Subcutaneous abdominal adipose tissue (tissue), 5 donors: ENCODE results near the gene AKT2.

Experiments
- H3K27ac ChIP-seq: one replicate; pipeline ENCODE4 v1.7.0; 2013; ENCODE audit warnings: low read depth, mild to moderate bottlenecking, inconsistent platforms, low read length, moderate library complexity
- H3K27me3 ChIP-seq, 5 donors: one replicate each; pipeline ENCODE4 v1.7.0; 2013; ENCODE audit warnings: low read length in 5 of 5, inconsistent platforms in 1 of 5; ENCODE audit not compliant: control insufficient read depth in 5 of 5, insufficient read depth in 4 of 5
- H3K36me3 ChIP-seq, 5 donors: one replicate each; pipeline ENCODE4 v1.7.0; 2013; ENCODE audit warnings: low read length in 5 of 5; ENCODE audit not compliant: control insufficient read depth in 5 of 5, insufficient read depth in 5 of 5
- H3K4me1 ChIP-seq, 5 donors: one replicate each; pipeline ENCODE4 v1.7.0; 2013; ENCODE audit warnings: low read length in 5 of 5, mild to moderate bottlenecking in 3 of 5, moderate library complexity in 1 of 5; ENCODE audit not compliant: control insufficient read depth in 5 of 5, insufficient read depth in 5 of 5
- H3K4me3 ChIP-seq, 5 donors: one replicate each; pipeline ENCODE4 v1.7.0; 2013; ENCODE audit warnings: low read length in 5 of 5, low read depth in 1 of 5
- H3K9ac ChIP-seq, 5 donors: one replicate each; pipeline ENCODE4 v1.7.0; 2013; ENCODE audit warnings: low read length in 5 of 5, mild to moderate bottlenecking in 4 of 5, moderate library complexity in 3 of 5
- H3K9me3 ChIP-seq, 5 donors: one replicate each; pipeline ENCODE4 v1.7.0; 2013; ENCODE audit warnings: low read length in 5 of 5; ENCODE audit not compliant: control insufficient read depth in 5 of 5
- donor health status: healthy.
- donor health status: healthy.
- donor health status: healthy.
- donor health status: healthy.
- donor health status: healthy.

Gene AKT2

DNA sequence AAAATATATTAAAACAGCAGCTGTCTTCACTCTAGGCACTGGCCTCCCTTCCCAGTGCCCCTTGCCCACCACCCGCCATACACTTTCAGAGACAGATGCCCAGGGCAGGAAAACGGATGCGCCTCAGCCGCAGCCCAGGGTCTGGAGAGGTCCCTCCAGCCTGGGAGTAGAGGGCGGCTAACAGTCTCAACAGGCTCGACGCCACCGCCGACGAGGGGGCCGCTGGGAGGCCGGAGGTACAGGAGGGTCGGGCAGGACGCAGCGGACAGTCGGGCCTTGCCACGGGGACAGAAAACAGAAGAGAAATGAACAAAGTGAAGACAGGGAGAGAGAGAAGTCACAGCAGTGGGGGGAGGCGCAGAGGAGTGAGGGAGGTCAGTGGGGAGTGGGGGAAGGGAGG is 35.9 kb upstream of the AKT2 start:
- no peaks in the 10 kb centered on the region for H3K4me1 ChIP-seq
- H3K9me3 ChIP-seq: no peaks in the 10 kb centered on the region
- H3K36me3 ChIP-seq: peaks cover 0 to 90% (median 63%) of the 10 kb centered on the region in 5 donors
- H3K27me3 ChIP-seq: no peaks in the 10 kb centered on the region
- no peak overlapping the region for H3K4me3 ChIP-seq
- no peak overlapping the region for H3K9ac ChIP-seq
- H3K27ac ChIP-seq: no peak overlapping the region

DNA sequence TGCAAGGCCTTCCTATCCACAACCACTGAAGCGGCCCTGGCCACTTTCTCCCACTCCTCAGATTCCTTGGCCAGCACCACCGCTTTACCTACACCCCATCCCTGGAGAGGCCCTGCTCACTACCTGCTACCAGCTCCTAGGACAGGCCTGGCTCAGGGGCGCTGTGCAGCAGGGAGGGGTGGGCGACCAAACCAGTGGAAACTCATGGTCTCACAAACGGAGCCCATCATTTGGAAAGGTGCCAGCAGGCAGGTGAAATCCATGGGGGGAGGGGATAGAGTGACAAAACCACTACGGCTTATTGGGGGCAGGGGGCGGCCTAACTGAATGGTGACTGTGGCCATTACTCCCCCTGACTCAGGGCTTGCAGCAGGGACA is 35.4 kb upstream of the AKT2 start:
- H3K9me3 ChIP-seq: no peaks in the 10 kb centered on the region
- H3K36me3 ChIP-seq: peaks cover 0 to 86% (median 58%) of the 10 kb centered on the region in 5 donors

DNA sequence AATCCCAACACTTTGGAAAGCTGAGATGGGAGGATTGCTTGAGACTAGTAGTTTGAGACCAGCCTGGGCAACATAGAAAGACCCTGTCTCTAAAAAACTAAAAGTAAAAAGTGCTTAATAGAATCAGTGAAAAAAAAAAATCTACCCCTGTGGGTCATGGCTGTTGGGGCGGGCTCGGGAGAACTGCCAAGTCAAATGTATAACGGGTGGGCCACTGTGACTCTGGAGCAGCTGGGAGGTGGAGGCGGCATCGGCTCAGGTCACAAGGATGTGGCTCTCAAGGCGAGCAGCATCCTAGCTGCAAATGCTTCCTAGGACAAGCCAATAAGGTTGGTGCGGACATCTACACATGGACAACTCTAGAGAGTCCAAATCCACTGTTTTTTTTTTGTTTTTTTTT is 32.2 kb upstream of the AKT2 start:
- H3K27me3 ChIP-seq: no peaks in the 10 kb centered on the region
- no peak overlapping the region for H3K27ac ChIP-seq
- H3K9ac ChIP-seq: no peak overlapping the region
- H3K9me3 ChIP-seq: no peaks in the 10 kb centered on the region
- H3K4me3 ChIP-seq: no peak overlapping the region
- H3K4me1 ChIP-seq: no peaks in the 10 kb centered on the region
- peaks cover 0 to 54% (median 28%) of the 10 kb centered on the region in 5 donors for H3K36me3 ChIP-seq

More for the DNA sequence above, 35.4 kb upstream of the AKT2 start:
- no peaks in the 10 kb centered on the region for H3K4me1 ChIP-seq
- no peaks in the 10 kb centered on the region for H3K27me3 ChIP-seq
- H3K27ac ChIP-seq: no peak overlapping the region
- no peak overlapping the region for H3K4me3 ChIP-seq
- no peak overlapping the region for H3K9ac ChIP-seq

DNA sequence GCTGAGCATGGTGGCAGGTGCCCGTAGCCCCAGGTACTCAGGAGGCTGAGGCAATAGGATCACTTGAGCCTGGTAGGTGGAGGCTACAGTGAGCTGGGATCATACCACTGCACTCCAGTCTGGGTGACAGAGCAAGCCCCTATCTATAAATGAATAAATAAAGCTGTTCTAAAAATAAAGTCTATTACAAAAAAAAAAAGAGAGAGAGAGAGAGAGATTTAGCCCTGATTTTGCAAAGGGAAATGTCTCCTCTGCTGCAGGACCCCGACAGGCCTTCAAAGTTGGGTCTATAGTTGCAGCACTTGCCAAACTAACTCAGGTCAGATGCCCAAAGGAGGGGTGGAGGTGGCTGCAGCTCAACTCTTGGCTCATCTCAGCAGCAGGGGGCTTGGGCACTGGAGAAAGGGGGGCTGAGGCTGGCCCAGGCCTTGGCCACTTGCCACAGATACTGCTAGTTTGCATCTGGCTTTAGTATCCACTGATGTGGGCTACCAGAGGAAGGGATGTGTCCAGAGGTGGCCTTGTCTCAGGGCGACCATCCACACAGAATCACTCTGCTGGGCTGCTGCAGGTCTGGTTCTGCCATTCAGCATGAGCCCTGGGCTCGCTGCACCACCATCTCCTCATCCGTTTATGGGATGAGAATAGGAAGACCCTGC is 30.8 kb upstream of the AKT2 start:
- Histone ChIP-seq H3K4me1 (no peaks in the 10 kb centered on the region), H3K36me3 (peaks cover 0 to 40% (median 14%) of the 10 kb centered on the region in 5 donors), H3K9me3 (no peaks in the 10 kb centered on the region), H3K4me3 (no peak overlapping the region), H3K9ac (no peak overlapping the region), H3K27me3 (no peaks in the 10 kb centered on the region), H3K27ac (no peak overlapping the region)

DNA sequence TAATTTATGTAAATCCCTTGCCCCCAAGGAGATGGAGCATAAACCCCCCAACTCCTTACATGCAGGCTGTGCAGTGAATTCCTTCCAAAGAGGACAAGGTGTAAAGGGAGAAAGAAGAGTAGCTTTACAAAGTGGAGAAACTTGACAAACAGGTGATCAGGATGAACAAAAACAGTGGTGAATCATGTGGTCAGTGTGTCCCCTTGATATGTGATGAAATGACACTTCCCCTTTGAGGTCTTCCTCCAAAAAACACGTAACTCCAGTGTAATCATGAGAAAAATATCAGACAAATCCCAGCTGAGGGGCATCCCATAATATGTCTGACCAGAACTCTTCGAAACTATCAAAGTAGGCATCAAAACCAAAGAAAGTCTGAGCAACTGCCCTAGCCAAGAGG is 29.5 kb upstream of the AKT2 start:
- no peak overlapping the region for H3K27ac ChIP-seq
- H3K9ac ChIP-seq: no peak overlapping the region
- H3K9me3 ChIP-seq: no peaks in the 10 kb centered on the region
- H3K27me3 ChIP-seq: no peaks in the 10 kb centered on the region
- no peaks in the 10 kb centered on the region for H3K4me1 ChIP-seq
- no peak overlapping the region for H3K4me3 ChIP-seq
- H3K36me3 ChIP-seq: peaks cover 0 to 29% (median 6%) of the 10 kb centered on the region in 5 donors

DNA sequence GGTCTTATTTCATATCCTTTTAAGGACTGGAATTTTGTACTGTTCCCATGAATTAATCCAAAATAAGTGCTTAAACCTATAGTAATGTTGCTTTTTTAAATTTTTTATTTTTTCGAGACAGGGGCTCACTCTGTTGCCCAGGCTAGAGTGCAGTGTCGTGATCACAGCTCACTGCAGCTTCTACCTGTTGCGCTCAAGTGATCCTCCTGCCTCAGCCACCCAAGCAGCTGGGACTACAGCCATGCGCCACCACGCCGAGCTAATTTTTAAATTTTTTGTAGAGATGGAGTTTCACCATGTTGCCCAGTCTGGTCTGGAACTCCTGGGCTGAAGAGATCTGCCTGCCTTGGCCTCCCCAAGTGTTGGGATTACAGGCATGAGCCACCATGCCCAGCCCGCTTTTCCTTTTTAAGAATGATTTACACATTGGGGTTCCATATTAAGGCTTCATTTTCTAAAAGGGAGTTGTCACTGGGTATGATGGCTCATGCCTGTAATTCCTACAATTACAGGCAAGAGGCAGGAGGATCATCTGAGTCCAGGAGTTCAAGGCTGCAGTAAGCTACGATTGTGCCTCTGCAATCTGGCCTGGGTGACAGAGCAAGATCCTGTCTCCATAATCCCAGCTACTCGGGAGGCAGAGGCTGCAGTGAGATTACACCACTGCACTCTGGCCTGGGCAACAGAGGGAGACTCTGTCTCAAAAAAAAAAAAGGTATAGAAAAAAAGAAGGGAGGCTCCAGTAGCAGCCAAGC is 28.3 kb upstream of the AKT2 start:
- Histone ChIP-seq H3K36me3 (peaks cover 0 to 22% (median 6%) of the 10 kb centered on the region in 5 donors), H3K27me3 (no peaks in the 10 kb centered on the region), H3K9me3 (no peaks in the 10 kb centered on the region), H3K4me1 (no peaks in the 10 kb centered on the region), H3K9ac (no peak overlapping the region), H3K4me3 (no peak overlapping the region), H3K27ac (no peak overlapping the region)

DNA sequence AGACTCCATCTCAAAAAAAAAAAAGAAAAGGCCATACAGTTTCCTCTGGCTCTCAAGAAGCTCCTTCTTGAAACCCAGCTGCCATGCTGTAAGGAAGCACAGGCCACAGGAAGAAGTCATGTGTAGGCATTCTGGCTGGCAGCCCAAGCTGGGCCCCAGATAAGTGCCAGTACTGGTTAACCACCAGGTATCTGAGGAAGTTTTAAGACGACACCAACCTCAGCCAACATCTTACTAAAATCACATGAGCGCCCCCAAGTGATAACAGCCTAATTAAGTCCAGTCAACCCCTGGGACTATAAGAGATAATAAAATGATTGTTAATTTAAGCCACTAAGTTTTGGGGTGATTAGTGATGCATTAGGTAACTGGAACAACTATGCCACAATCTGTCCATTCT is 27.4 kb upstream of the AKT2 start:
- H3K9me3 ChIP-seq: no peaks in the 10 kb centered on the region
- H3K9ac ChIP-seq: no peak overlapping the region
- no peaks in the 10 kb centered on the region for H3K4me1 ChIP-seq
- peaks cover 0 to 15% (median 4%) of the 10 kb centered on the region in 5 donors for H3K36me3 ChIP-seq
- no peak overlapping the region for H3K27ac ChIP-seq
- no peaks in the 10 kb centered on the region for H3K27me3 ChIP-seq
- no peak overlapping the region for H3K4me3 ChIP-seq

DNA sequence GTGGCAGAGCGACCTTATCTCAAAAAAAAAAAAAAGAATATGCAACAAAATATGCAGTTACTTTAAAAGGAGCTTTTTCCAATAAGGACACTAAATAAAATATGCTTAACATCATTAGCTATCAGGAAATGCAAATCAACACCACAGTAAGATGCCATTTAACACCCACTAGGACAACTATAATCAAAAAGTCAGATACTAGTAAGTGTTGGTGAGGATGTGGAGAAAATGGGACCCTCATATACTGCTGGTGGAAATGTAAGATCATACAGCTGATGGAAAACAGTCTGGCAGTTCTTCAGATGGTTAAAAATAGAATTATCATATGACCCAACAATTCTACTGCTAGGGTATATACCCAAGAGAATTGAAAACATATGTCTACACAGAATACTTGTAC is 24.5 kb upstream of the AKT2 start:
- no peak overlapping the region for H3K9ac ChIP-seq
- H3K27me3 ChIP-seq: no peaks in the 10 kb centered on the region
- no peak overlapping the region for H3K27ac ChIP-seq
- peaks cover 0 to 3% (median 0%) of the 10 kb centered on the region in 5 donors for H3K4me1 ChIP-seq
- H3K9me3 ChIP-seq: no peaks in the 10 kb centered on the region
- H3K36me3 ChIP-seq: no peaks in the 10 kb centered on the region
- no peak overlapping the region for H3K4me3 ChIP-seq

DNA sequence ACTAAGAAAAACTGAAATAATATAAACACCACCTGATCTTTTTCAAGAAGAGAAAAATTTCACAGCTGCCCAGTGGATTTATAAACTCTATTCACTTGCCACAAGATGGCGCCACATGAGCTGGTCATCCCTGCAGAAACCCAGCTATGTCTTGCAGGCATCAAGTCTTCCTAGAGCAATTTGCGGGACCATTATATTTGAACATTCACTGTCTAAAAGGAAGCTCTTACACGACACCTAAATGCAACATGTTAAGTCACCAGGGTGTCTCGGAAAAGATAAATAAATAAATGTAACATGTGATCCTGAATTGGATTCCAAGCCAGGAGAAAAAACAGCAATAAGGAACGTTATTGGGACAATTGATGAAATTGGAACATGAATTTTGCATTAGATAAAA is 20.3 kb upstream of the AKT2 start:
- Histone ChIP-seq H3K36me3 (no peaks in the 10 kb centered on the region), H3K4me1 (peaks cover 0 to 8% (median 0%) of the 10 kb centered on the region in 5 donors), H3K9ac (no peak overlapping the region), H3K9me3 (no peaks in the 10 kb centered on the region), H3K4me3 (no peak overlapping the region), H3K27ac (no peak overlapping the region), H3K27me3 (no peaks in the 10 kb centered on the region)

DNA sequence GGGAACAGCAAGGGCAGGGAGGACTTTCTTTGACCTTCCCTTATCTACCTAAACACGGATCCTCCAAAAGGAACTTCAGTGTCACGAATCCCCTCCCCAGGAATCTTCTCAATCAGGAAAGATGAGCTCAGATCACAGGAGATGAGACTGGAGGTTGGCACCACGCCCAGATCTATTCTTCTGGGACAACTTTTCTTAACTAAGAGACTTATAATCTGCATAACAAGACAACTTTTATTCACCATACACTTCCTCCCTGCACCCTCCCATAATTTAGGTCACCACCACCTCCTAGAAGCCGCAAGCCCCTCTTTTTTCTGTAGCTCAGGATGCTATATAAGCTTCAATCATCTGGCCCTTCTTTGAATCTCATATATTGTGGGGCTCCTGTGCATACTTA is 19.2 kb upstream of the AKT2 start:
- Histone ChIP-seq H3K4me1 (peaks cover 0 to 8% (median 0%) of the 10 kb centered on the region in 5 donors), H3K27me3 (no peaks in the 10 kb centered on the region), H3K4me3 (no peak overlapping the region), H3K9ac (no peak overlapping the region), H3K9me3 (no peaks in the 10 kb centered on the region), H3K27ac (no peak overlapping the region), H3K36me3 (no peaks in the 10 kb centered on the region)
